Measurements from ENCODE around the gene TRRAP.

DNA sequence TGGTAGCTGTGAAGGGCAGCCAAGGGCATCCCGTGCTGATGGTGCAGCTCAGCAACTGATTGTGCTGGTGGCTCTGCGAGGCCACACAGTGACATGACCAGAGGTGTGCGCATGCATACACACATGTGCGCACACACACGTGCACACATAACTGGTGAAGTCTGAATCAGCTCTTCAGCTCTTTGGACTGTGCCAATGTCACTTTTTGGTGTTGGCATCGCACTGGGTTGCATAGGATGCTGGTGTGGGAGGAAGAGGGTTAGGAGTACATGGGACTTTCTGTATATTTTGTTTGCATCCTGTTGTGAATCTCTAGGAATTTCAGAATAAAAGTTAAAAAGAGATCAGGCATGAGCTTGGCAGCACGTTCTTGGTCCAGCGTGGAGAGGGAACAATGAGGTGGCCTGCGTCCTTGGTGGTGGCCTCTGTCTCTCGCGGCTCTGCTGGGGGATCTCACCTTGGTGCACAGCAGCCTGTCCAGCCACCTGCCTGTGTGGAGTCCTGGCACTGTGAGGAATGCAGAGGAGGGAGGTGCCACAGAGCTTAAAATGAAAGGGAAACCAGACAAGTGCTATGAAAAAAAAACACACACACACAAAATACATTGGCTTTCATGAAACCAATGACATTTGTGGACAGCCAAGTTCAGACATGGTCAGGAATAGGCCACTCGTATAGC lies 124.0 kb downstream of the TRRAP start:
- TF ChIP-seq, protein P1, sequence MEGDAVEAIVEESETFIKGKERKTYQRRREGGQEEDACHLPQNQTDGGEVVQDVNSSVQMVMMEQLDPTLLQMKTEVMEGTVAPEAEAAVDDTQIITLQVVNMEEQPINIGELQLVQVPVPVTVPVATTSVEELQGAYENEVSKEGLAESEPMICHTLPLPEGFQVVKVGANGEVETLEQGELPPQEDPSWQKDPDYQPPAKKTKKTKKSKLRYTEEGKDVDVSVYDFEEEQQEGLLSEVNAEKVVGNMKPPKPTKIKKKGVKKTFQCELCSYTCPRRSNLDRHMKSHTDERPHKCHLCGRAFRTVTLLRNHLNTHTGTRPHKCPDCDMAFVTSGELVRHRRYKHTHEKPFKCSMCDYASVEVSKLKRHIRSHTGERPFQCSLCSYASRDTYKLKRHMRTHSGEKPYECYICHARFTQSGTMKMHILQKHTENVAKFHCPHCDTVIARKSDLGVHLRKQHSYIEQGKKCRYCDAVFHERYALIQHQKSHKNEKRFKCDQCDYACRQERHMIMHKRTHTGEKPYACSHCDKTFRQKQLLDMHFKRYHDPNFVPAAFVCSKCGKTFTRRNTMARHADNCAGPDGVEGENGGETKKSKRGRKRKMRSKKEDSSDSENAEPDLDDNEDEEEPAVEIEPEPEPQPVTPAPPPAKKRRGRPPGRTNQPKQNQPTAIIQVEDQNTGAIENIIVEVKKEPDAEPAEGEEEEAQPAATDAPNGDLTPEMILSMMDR (IDR thresholded peaks at IDR 0.05), result no peak
- TF ChIP-seq POLR2AphosphoS5 (IDR thresholded peaks at IDR 0.05; ENCODE audit: insufficient read depth in 1 of 2, low read depth in 1 of 2), result no peak

Measured in vagina (tissue), 2 donors.